IMR-90 (cell line): ENCODE measurements around the gene SLC25A6. TPM values are rescaled to one million over a fixed set of nuclear protein-coding genes. Genes with fewer than 3 reads are reported as not detected.

Experiments
- BHLHE40 ChIP-seq: fragments of 150-350 bp; IDR thresholded peaks from 2 replicates; pipeline ENCODE4 v1.6.1; 2016; ENCODE audit warnings: mild to moderate bottlenecking, low read depth, low read length
- CEBPB ChIP-seq: IDR thresholded peaks from 2 replicates; pipeline ENCODE4 v1.6.1; 2012; ENCODE audit warnings: low read depth, low read length, improper control_type of control experiment
- RAD21 ChIP-seq: IDR thresholded peaks from 2 replicates; pipeline ENCODE4 v1.6.1; 2012; ENCODE audit warnings: low read length, improper control_type of control experiment
- RCOR1 ChIP-seq: IDR thresholded peaks from 2 replicates; pipeline ENCODE4 v1.6.1; 2012; ENCODE audit warnings: mild to moderate bottlenecking, low read length, improper control_type of control experiment; ENCODE audit not compliant: insufficient replicate concordance
- USF2 ChIP-seq: fragments of 150-350 bp; IDR thresholded peaks from 2 replicates; pipeline ENCODE4 v1.6.1; 2017; ENCODE audit warnings: mild to moderate bottlenecking, antibody characterized with exemption, low read length, low read depth
- polyA plus RNA-seq, 3 experiments: library from polyadenylated mRNA; depleted of rRNA; stranded (reverse); fragments of >200 nt; gene quantifications; 2 replicates each; pipeline ENCODE4 v1.2.3, GENCODE V29; 2012; ENCODE audit warnings: low replicate concordance in 1 of 3
- total RNA-seq: library from RNA; depleted of rRNA; stranded (reverse); fragments of >200 nt; gene quantifications from 2 replicates; pipeline ENCODE4 v1.2.3, GENCODE V29; 2012

Gene SLC25A6
- total and polyA plus RNA-seq, 2 of the 4 experiments (the other 2 are of a cell fraction), result 166 to 565 TPM

- TF ChIP-seq RCOR1 (no peak), RAD21 (no peak), BHLHE40 (no peak), CEBPB (no peak), USF2 (no peak)
These were observed 37.6 kb downstream of the SLC25A6 start (continued) for GRCh38 chrX:1354036-1355019.
